Suprapubic skin (tissue), 4 donors: Measurements from ENCODE around the gene HSPA4L.

ENCODE experiments used
- CTCF ChIP-seq, 2 donors: fragments of 200-600 bp in 1 of 2; fragments of 450-650 bp in 1 of 2; sonication (generic) in 1 of 2; IDR thresholded peaks; one replicate each; pipeline ENCODE4 v1.5.1; 2016 to 2019; ENCODE audit warnings: antibody characterized with exemption in 2 of 2, mild to moderate bottlenecking in 1 of 2, moderate library complexity in 1 of 2
- POLR2A ChIP-seq, 2 donors: fragments of 450-650 bp; IDR thresholded peaks; one replicate each; pipeline ENCODE4 v1.6.1; 2017; ENCODE audit warnings: antibody characterized with exemption in 2 of 2, mild to moderate bottlenecking in 2 of 2, moderate library complexity in 2 of 2
- POLR2AphosphoS5 ChIP-seq, 3 donors: sonication (generic); formaldehyde crosslinking; IDR thresholded peaks; one replicate each; pipeline ENCODE4 v1.6.1; 2017; ENCODE audit warnings: antibody characterized with exemption in 3 of 3

DNA sequence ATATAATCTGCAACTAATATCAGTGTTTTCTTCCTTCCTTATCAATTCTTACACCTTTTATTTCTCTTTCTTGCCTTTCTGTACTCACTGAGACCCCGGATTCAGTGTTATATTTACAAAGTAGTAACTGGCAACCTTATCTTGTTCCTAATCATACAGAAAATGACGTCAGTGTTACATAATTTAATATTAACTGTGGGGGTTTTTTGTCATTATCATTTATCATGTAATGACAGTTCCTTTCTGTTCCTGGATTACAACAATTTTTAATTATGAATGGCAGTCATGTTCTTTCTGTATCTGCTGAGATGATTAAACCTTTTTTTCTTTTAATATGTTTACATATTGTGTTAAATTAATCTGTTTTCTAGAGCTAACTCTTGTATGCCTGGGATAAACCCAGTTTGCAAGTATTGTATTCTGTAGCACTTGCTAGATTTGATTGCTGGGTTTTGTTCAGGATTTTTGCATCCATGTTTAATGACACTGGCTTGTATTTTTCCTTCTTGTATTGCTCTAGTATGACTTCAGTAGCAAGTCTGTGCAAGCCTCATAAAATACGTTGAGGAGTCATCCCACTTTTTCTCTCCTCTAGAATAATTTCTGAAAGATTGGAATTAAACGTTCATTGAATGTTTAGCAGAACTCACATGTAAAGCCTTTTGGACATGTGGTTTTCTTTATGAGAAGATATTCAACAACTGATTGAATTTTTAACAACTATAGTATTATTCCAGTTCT lies 10.4 kb upstream of the HSPA4L start:
- no peak for TF ChIP-seq CTCF (IDR thresholded peaks at IDR 0.05)
- no peak for TF ChIP-seq POLR2A (IDR thresholded peaks at IDR 0.05)
- TF ChIP-seq POLR2AphosphoS5 (IDR thresholded peaks at IDR 0.05), result no peak
